HG03442 (cell line): ENCODE data around the gene RHBDD2.
A peak's percentile ranks its signal among the peaks of the same experiment; 100 is the strongest.
"Not testable (repeated sequence)": the region's sequence is repeated elsewhere in the genome, so short reads cannot be mapped to it uniquely, and the experiment has no call there.

ENCODE experiments used
- ATAC-seq: cut with Tn5 transposase; IDR thresholded peaks from one replicate; pipeline ENCODE4 v1.9.1; 2021; ENCODE audit warnings: mild to moderate bottlenecking, moderate library complexity; ENCODE audit not compliant: unreplicated experiment

The RHBDD2 gene

GRCh38 chr7:75888464-75889222, 9.8 kb downstream of the RHBDD2 start:
- no peak for ATAC-seq

GRCh38 chr7:75889223-75889825, 10.5 kb downstream of the RHBDD2 start:
- no peak for ATAC-seq

GRCh38 chr7:75889826-75890225, 11.0 kb downstream of the RHBDD2 start:
- no peak for ATAC-seq

GRCh38 chr7:75891237-75891636, 12.4 kb downstream of the RHBDD2 start:
- not testable (repeated sequence) for ATAC-seq

GRCh38 chr7:75891815-75892411, 13.1 kb downstream of the RHBDD2 start:
- no peak for ATAC-seq

- ATAC-seq = no peak
Measured at GRCh38 chr7:75892634-75893272, 13.9 kb downstream of the RHBDD2 start.

GRCh38 chr7:75896803-75897327, 18.0 kb downstream of the RHBDD2 start:
- no peak for ATAC-seq

GRCh38 chr7:75900617-75901315, 21.9 kb downstream of the RHBDD2 start:
- ATAC-seq = no peak

- ATAC-seq = no peak
Measured at GRCh38 chr7:75905785-75906604, 27.2 kb downstream of the RHBDD2 start.

- ATAC-seq = no peak
Measured at GRCh38 chr7:75906991-75907667, 28.3 kb downstream of the RHBDD2 start.

GRCh38 chr7:75907668-75908039, 28.8 kb downstream of the RHBDD2 start:
- ATAC-seq = not testable (repeated sequence)

- no peak for ATAC-seq
Measured at GRCh38 chr7:75909521-75910132, 30.8 kb downstream of the RHBDD2 start.

GRCh38 chr7:75911186-75911585, 32.4 kb downstream of the RHBDD2 start:
- not testable (repeated sequence) for ATAC-seq

- ATAC-seq = no peak
Measured at GRCh38 chr7:75913437-75913836, 34.6 kb downstream of the RHBDD2 start.

- ATAC-seq = no peak
Measured at GRCh38 chr7:75914169-75914654, 35.4 kb downstream of the RHBDD2 start.

GRCh38 chr7:75914655-75915415, 36.0 kb downstream of the RHBDD2 start, which contains the start of gene POR:
POR (plus strand) TSS chr7:75915155; CDS start chr7:75954002, 38,847 bp downstream.
- ATAC-seq = peak; percentile 89

- peak; percentile 7 for ATAC-seq
Measured at GRCh38 chr7:75915416-75916156, 36.8 kb downstream of the RHBDD2 start.
